ENCODE data around the gene AKR1C3. TPM values are rescaled to one million over a fixed set of nuclear protein-coding genes. Genes with fewer than 3 reads are reported as not detected.

Gene AKR1C3
- total and polyA plus RNA-seq, 4 donors, result 8.9 to 116 (median 68.8) TPM

DNA sequence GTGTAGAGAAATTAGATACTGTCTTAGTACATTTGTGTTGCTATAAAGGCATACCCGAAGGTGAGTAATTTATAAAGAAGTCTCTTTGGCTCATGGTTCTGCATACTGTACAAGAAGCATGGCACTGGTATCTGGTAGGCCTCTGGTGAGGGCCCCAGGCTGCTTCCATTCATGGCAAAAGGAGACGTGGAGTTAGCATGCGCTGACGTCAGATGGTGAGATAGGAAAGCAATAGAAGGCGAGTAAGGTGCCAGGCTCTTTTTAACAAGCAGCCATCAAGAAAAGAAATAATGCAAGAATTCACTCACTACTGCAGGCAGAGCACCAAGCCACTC lies 52.7 kb downstream of the AKR1C3 start:
- TF ChIP-seq, protein P1, sequence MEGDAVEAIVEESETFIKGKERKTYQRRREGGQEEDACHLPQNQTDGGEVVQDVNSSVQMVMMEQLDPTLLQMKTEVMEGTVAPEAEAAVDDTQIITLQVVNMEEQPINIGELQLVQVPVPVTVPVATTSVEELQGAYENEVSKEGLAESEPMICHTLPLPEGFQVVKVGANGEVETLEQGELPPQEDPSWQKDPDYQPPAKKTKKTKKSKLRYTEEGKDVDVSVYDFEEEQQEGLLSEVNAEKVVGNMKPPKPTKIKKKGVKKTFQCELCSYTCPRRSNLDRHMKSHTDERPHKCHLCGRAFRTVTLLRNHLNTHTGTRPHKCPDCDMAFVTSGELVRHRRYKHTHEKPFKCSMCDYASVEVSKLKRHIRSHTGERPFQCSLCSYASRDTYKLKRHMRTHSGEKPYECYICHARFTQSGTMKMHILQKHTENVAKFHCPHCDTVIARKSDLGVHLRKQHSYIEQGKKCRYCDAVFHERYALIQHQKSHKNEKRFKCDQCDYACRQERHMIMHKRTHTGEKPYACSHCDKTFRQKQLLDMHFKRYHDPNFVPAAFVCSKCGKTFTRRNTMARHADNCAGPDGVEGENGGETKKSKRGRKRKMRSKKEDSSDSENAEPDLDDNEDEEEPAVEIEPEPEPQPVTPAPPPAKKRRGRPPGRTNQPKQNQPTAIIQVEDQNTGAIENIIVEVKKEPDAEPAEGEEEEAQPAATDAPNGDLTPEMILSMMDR (IDR thresholded peaks at IDR 0.05; ENCODE audit: control extremely low read depth, extremely low read depth), result no peak
- Histone ChIP-seq H3K27me3 (ENCODE audit: control insufficient read depth in 3 of 3, insufficient read depth in 3 of 3, low read length in 2 of 3) (no peaks in the 10 kb centered on the region), H3K36me3 (ENCODE audit: control insufficient read depth in 4 of 4, insufficient read depth in 4 of 4, low read length in 4 of 4) (no peaks in the 10 kb centered on the region), H3K9ac (ENCODE audit: insufficient read depth in 1 of 2, low read length in 2 of 2) (no peak overlapping the region), H3K27ac (ENCODE audit: low read depth in 1 of 2, low read length in 1 of 2) (no peak overlapping the region), H3K9me3 (ENCODE audit: control insufficient read depth in 4 of 4, insufficient read depth in 3 of 4, low read length in 3 of 4) (peaks cover 0 to 2% (median 0%) of the 10 kb centered on the region in 4 donors), H3K4me1 (ENCODE audit: control insufficient read depth in 5 of 5, insufficient read depth in 5 of 5, low read length in 5 of 5) (peaks cover 0 to 3% (median 0%) of the 10 kb centered on the region in 5 donors), H3K4me3 (no peak overlapping the region)
- no peak for ATAC-seq (ENCODE audit: insufficient read depth, low FRiP score)
- WGBS, 2 donors, result 82 to 88% methylated on average over 5 of the region's 5 CpGs
- DNase-seq, result no peak

DNA sequence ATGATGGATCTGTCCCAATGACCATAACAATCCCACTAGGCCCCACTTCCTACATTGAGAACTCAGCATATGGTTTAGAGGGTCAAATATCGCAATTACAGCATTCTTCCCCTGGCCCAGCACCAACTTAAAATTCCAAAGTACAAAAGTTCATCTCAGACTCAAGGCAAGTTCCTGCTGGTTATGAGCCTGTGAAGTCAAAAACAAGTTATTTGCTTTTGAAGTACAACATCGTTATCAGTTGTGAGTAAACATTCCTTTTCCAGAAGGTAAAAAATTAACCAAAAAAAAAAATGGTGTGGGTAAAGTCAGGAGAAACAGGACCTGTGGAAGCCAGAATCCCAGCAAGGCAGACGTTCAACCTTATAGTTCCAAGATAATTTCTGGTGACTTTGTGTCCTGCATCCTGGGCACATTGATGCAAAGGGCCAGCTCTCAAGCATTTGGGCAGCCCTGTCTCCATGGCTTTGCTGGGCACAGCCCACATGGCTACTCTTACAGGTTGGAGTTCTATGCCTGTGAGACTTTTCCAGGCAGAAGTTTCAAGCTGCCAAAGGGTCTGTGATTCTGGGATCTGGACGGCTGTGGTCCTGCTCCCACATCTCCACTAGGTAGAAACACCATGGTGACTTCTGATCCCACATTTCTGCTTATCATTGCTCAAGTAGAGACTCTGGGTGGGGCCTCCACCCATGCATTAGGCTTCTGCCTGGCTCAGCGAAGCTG lies 53.2 kb downstream of the AKR1C3 start:
- DNase-seq, result peak in 2 of 3 donors; percentile 35
- ATAC-seq (ENCODE audit: insufficient read depth, low FRiP score), result no peak
- Histone ChIP-seq H3K4me1 (ENCODE audit: control insufficient read depth in 5 of 5, insufficient read depth in 5 of 5, low read length in 5 of 5) (peaks cover 0 to 3% (median 0%) of the 10 kb centered on the region in 5 donors), H3K27ac (ENCODE audit: low read depth in 1 of 2, low read length in 1 of 2) (no peak overlapping the region), H3K36me3 (ENCODE audit: control insufficient read depth in 4 of 4, insufficient read depth in 4 of 4, low read length in 4 of 4) (no peaks in the 10 kb centered on the region), H3K9ac (ENCODE audit: insufficient read depth in 1 of 2, low read length in 2 of 2) (no peak overlapping the region), H3K4me3 (no peak overlapping the region), H3K9me3 (ENCODE audit: control insufficient read depth in 4 of 4, insufficient read depth in 3 of 4, low read length in 3 of 4) (peaks cover 0 to 2% (median 0%) of the 10 kb centered on the region in 4 donors), H3K27me3 (ENCODE audit: control insufficient read depth in 3 of 3, insufficient read depth in 3 of 3, low read length in 2 of 3) (no peaks in the 10 kb centered on the region)
- TF ChIP-seq, protein P1 (IDR thresholded peaks at IDR 0.05; ENCODE audit: control extremely low read depth, extremely low read depth), result no peak
- 73 to 86% methylated on average over 5 of the region's 5 CpGs for WGBS, 2 donors

DNA sequence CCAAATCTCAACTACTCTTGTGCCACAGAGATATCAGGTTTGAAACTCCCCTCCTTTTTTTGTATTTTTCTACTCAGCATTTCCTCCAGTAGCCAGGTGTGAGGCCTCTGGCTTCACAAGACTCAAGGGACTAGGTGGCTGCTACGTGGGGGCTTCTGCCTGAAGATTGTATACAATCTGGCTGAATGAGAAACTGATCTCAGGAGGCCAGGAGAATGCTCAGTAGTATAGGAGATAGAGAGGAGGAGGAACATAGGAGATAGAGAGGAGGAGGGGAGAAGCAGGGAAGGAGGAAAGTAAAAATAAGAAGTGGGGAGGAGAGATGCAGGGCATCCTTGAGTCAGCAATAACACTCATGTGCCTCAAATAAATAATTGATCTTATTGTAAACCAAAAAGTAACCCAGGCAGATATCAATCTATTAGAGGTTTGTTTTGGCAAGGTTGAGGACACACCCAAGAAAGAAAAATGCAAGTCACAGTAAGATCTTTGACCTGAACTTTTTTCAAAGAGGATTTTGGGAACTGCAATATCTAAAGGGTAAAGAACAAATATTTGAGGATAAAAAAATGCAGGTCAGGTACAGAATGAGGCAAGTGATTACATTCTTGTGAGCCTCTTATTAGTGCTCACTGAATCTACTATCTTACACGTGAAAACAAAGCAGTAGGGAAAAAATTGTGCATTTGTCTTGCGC lies 53.9 kb downstream of the AKR1C3 start:
- no peak overlapping the region for H3K4me3 ChIP-seq
- no peak for DNase-seq
- H3K27ac ChIP-seq (ENCODE audit: low read depth in 1 of 2, low read length in 1 of 2), result no peak overlapping the region
- H3K27me3 ChIP-seq (ENCODE audit: control insufficient read depth in 3 of 3, insufficient read depth in 3 of 3, low read length in 2 of 3), result no peaks in the 10 kb centered on the region
- H3K9ac ChIP-seq (ENCODE audit: insufficient read depth in 1 of 2, low read length in 2 of 2), result no peak overlapping the region
- no peaks in the 10 kb centered on the region for H3K36me3 ChIP-seq (ENCODE audit: control insufficient read depth in 4 of 4, insufficient read depth in 4 of 4, low read length in 4 of 4)
- H3K4me1 ChIP-seq (ENCODE audit: control insufficient read depth in 5 of 5, insufficient read depth in 5 of 5, low read length in 5 of 5), result peaks cover 0 to 3% (median 0%) of the 10 kb centered on the region in 5 donors
- 61 to 73% methylated on average over 3 of the region's 3 CpGs for WGBS, 2 donors
- H3K9me3 ChIP-seq (ENCODE audit: control insufficient read depth in 4 of 4, insufficient read depth in 3 of 4, low read length in 3 of 4), result peaks cover 0 to 2% (median 0%) of the 10 kb centered on the region in 4 donors
- TF ChIP-seq, protein P1 (IDR thresholded peaks at IDR 0.05; ENCODE audit: control extremely low read depth, extremely low read depth), result no peak
- no peak for ATAC-seq (ENCODE audit: insufficient read depth, low FRiP score)
